H9 (cell line): ENCODE measurements around the gene USP6NL. TPM values are rescaled to one million over a fixed set of nuclear protein-coding genes. Genes with fewer than 3 reads are reported as not detected.

Experiments
- DNase-seq: peaks from one replicate; pipeline ENCODE4 v3.0.0-alpha.2; 2017
- H2AFZ ChIP-seq: one replicate; pipeline ENCODE4 v1.6.1; 2013; ENCODE audit warnings: mild to moderate bottlenecking, low read length, control low read depth, moderate library complexity
- H2AK5ac ChIP-seq: 2 replicates; pipeline ENCODE4 v1.6.1; 2013; ENCODE audit warnings: low read length, control low read depth, mixed read lengths; ENCODE audit not compliant: insufficient read length
- H2BK120ac ChIP-seq: one replicate; pipeline ENCODE4 v1.6.1; 2013; ENCODE audit warnings: low read depth, mild to moderate bottlenecking, low read length, control low read depth, inconsistent platforms; ENCODE audit not compliant: poor library complexity, severe bottlenecking
- H2BK12ac ChIP-seq: 2 replicates; pipeline ENCODE4 v1.6.1; 2013; ENCODE audit warnings: low read length, control low read depth, mixed read lengths, low read depth; ENCODE audit not compliant: insufficient read length
- H2BK15ac ChIP-seq: 2 replicates; pipeline ENCODE4 v1.6.1; 2013; ENCODE audit warnings: low read depth, low read length, control low read depth
- H2BK20ac ChIP-seq: one replicate; pipeline ENCODE4 v1.6.1; 2013; ENCODE audit warnings: low read depth, mild to moderate bottlenecking, low read length, control low read depth, inconsistent platforms; ENCODE audit not compliant: poor library complexity, severe bottlenecking
- H2BK5ac ChIP-seq: 2 replicates; pipeline ENCODE4 v1.6.1; 2013; ENCODE audit warnings: low read length, control low read depth, mixed read lengths; ENCODE audit not compliant: insufficient read length
- H3K14ac ChIP-seq: 2 replicates; pipeline ENCODE4 v1.6.1; 2013; ENCODE audit warnings: low read length, control low read depth; ENCODE audit not compliant: insufficient read depth
- H3K18ac ChIP-seq: 2 replicates; pipeline ENCODE4 v1.6.1; 2013; ENCODE audit warnings: low read depth, mild to moderate bottlenecking, mixed read lengths, low read length, control low read depth; ENCODE audit not compliant: insufficient read length
- H3K23ac ChIP-seq: 2 replicates; pipeline ENCODE4 v1.6.1; 2013; ENCODE audit warnings: low read length, control low read depth, mixed read lengths, low read depth; ENCODE audit not compliant: insufficient read length
- H3K23me2 ChIP-seq: 2 replicates; pipeline ENCODE4 v1.6.1; 2013; ENCODE audit warnings: low read depth, mild to moderate bottlenecking, mixed read lengths, low read length, control low read depth; ENCODE audit not compliant: insufficient read length, poor library complexity, severe bottlenecking
- H3K27ac ChIP-seq: 2 replicates; pipeline ENCODE4 v1.5.1; 2013; ENCODE audit warnings: low read length, control low read depth, mixed read lengths, low read depth; ENCODE audit not compliant: insufficient read length
- H3K27me3 ChIP-seq: 2 replicates; pipeline ENCODE4 v1.6.1; 2013; ENCODE audit warnings: low read length, control low read depth, inconsistent platforms; ENCODE audit not compliant: insufficient read depth
- H3K4ac ChIP-seq: 2 replicates; pipeline ENCODE4 v1.6.1; 2013; ENCODE audit warnings: low read depth, mild to moderate bottlenecking, control low read depth, inconsistent platforms, low read length, moderate library complexity
- H3K4me1 ChIP-seq: 2 replicates; pipeline ENCODE4 v1.6.1; 2013; ENCODE audit warnings: low read length, control low read depth, inconsistent platforms; ENCODE audit not compliant: insufficient read depth
- H3K4me2 ChIP-seq: 2 replicates; pipeline ENCODE4 v1.6.1; 2013; ENCODE audit warnings: low read length, control low read depth, mixed read lengths; ENCODE audit not compliant: insufficient read length, insufficient read depth
- H3K56ac ChIP-seq: 2 replicates; pipeline ENCODE4 v1.6.1; 2013; ENCODE audit warnings: low read depth, mild to moderate bottlenecking, mixed read lengths, low read length, control low read depth; ENCODE audit not compliant: insufficient read length
- H3K79me1 ChIP-seq: 2 replicates; pipeline ENCODE4 v1.6.1; 2013; ENCODE audit warnings: low read depth, mild to moderate bottlenecking, moderate library complexity, low read length, control low read depth, inconsistent platforms; ENCODE audit not compliant: insufficient read depth, poor library complexity, severe bottlenecking
- H3K79me2 ChIP-seq: 2 replicates; pipeline ENCODE4 v1.6.1; 2013; ENCODE audit warnings: low read length, control low read depth, inconsistent platforms; ENCODE audit not compliant: insufficient read depth
- H3K9ac ChIP-seq: 2 replicates; pipeline ENCODE4 v1.6.1; 2013; ENCODE audit warnings: low read length, control low read depth, mixed read lengths; ENCODE audit not compliant: insufficient read length; ENCODE audit errors: extremely low read depth
- H3K9me3 ChIP-seq: one replicate; pipeline ENCODE4 v1.6.1; 2013; ENCODE audit warnings: low read depth, low read length, inconsistent platforms; ENCODE audit not compliant: control insufficient read depth
- H3T11ph ChIP-seq: one replicate; pipeline ENCODE4 v1.6.1; 2013; ENCODE audit warnings: mild to moderate bottlenecking, low read length, control low read depth, inconsistent platforms
- H4K20me1 ChIP-seq: one replicate; pipeline ENCODE4 v1.6.1; 2013; ENCODE audit not compliant: control insufficient read depth, insufficient read length, insufficient read depth
- H4K5ac ChIP-seq: 2 replicates; pipeline ENCODE4 v1.6.1; 2013; ENCODE audit warnings: low read depth, mild to moderate bottlenecking, mixed read lengths, low read length, control low read depth; ENCODE audit not compliant: insufficient read length
- H4K8ac ChIP-seq: replicated peaks from 2 replicates; pipeline ENCODE4 v1.6.1; 2013; ENCODE audit warnings: low read length, control low read depth, mixed read lengths, low read depth; ENCODE audit not compliant: insufficient read length
- H4K91ac ChIP-seq: 2 replicates; pipeline ENCODE4 v1.6.1; 2013; ENCODE audit warnings: low read depth, mild to moderate bottlenecking, moderate library complexity, mixed read lengths, low read length, control low read depth; ENCODE audit not compliant: insufficient read length
- H3K27ac Mint-ChIP-seq, 3 experiments: 2 replicates in 2 of 3; 3 replicates in 1 of 3; pipeline ENCODE4 v1.8.0; 2020 to 2021; ENCODE audit warnings: mixed read lengths in 3 of 3, mild to moderate bottlenecking in 1 of 3, moderate library complexity in 1 of 3
- H3K27me3 Mint-ChIP-seq: 2 replicates; pipeline ENCODE4 v1.8.0; 2021; ENCODE audit warnings: low read depth, mild to moderate bottlenecking, moderate library complexity, mixed read lengths
- H3K36me3 Mint-ChIP-seq, 3 experiments: 2 replicates in 2 of 3; 3 replicates in 1 of 3; pipeline ENCODE4 v1.8.0; 2020 to 2021; ENCODE audit warnings: low read depth in 3 of 3, mixed read lengths in 3 of 3; ENCODE audit not compliant: insufficient read depth in 1 of 3
- H3K4me1 Mint-ChIP-seq, 2 experiments: 2 replicates each; pipeline ENCODE4 v1.8.0; 2020; ENCODE audit warnings: mixed read lengths in 2 of 2
- H3K4me3 Mint-ChIP-seq, 2 experiments: 2 replicates in 1 of 2; 3 replicates in 1 of 2; pipeline ENCODE4 v1.8.0; 2020 to 2021; ENCODE audit warnings: mild to moderate bottlenecking in 2 of 2, mixed read lengths in 2 of 2, moderate library complexity in 1 of 2
- H3K9me3 Mint-ChIP-seq, 2 experiments: 2 replicates in 1 of 2; 3 replicates in 1 of 2; pipeline ENCODE4 v1.8.0; 2020; ENCODE audit warnings: mild to moderate bottlenecking in 2 of 2, mixed read lengths in 2 of 2, moderate library complexity in 1 of 2
- WGBS: extraction: QIAGEN DNeasy Blood & Tissue Kit; methylation state at CpG from one replicate; pipeline ENCODE4 v1.1.7; 2013; ENCODE audit warnings: missing lambda C conversion rate, low lambda C conversion rate, mixed read lengths; ENCODE audit not compliant: insufficient read length; ENCODE audit errors: extremely low coverage; 5-methylcytosine and 5-hydroxymethylcytosine counted together
- total RNA-seq: library from RNA; stranded (reverse); gene quantifications from 2 replicates; pipeline ENCODE4 v1.2.1, GENCODE V29; 2021
- TF ChIP-seq, protein P1 (sequence below): fragments of 200-600 bp; sonication (generic); conservative IDR thresholded peaks from 3 replicates; pipeline ENCODE4 v1.8.0; 2021; ENCODE audit warnings: antibody characterized with exemption, mild to moderate bottlenecking

The USP6NL gene
- total RNA-seq, 1 experiment from 2014 or later: 28.3 TPM

DNA sequence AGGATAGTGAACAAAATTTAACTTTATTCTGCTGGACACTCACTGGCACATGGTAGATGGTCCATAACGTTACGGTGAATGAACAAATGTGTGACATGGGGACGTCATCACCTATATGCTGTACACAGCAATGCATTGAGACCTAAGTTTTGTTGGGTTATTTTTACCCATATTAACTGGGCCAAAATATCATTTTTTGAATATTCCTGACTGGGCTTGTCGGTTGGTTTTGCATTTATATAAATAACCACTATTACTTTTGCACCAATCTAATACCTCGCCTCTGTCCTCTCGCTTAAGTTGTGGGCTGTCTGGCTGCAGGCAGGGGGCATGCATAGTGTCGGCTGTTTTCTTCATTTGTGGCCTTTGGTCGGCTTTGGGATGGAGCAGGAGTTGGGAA lies 161.7 kb downstream of the USP6NL start:
- H3K4me1 Mint-ChIP-seq: peaks cover 18 to 23% of the 10 kb centered on the region in 2 experiments
- no peaks in the 10 kb centered on the region; the same call in 1 of the 2 replicates for H3K4me1 ChIP-seq
- no peak overlapping the region for H3K4me2 ChIP-seq
- H2BK120ac ChIP-seq: no peak overlapping the region
- no peak overlapping the region for H4K5ac ChIP-seq
- H3K14ac ChIP-seq: no peak overlapping the region
- no peak overlapping the region for H2BK5ac ChIP-seq
- no peak overlapping the region for H4K91ac ChIP-seq
- no peaks in the 10 kb centered on the region for H3K79me1 ChIP-seq
- no peak overlapping the region for H2AK5ac ChIP-seq
- peaks cover 5% of the 10 kb centered on the region for H3K27me3 Mint-ChIP-seq
- no peaks in the 10 kb centered on the region for H3K9me3 Mint-ChIP-seq
- no peak overlapping the region for H3K9ac ChIP-seq
- no peaks in the 10 kb centered on the region for H3K23me2 ChIP-seq
- no peaks in the 10 kb centered on the region for H3K79me2 ChIP-seq
- no peak overlapping the region for H3K18ac ChIP-seq
- no peaks in the 10 kb centered on the region for H3K9me3 ChIP-seq
- no peak overlapping the region for H2BK20ac ChIP-seq
- no peak overlapping the region for H4K8ac ChIP-seq
- H4K20me1 ChIP-seq: peaks cover 2% of the 10 kb centered on the region
- H2BK12ac ChIP-seq: no peak overlapping the region
- H2BK15ac ChIP-seq: no peak overlapping the region
- H2AFZ ChIP-seq: no peak overlapping the region
- no peak overlapping the region for H3K4ac ChIP-seq
- H3K27ac ChIP-seq: no peak overlapping the region
- peak overlapping the region in 1 of 3 experiments; percentile 13; a peak in 1 of 7 replicates for H3K27ac Mint-ChIP-seq
- DNase-seq: peak; percentile 19
- no peak overlapping the region for H3K56ac ChIP-seq
- H3K4me3 Mint-ChIP-seq: no peak overlapping the region
- H3K27me3 ChIP-seq: no peaks in the 10 kb centered on the region
- TF ChIP-seq, protein P1, sequence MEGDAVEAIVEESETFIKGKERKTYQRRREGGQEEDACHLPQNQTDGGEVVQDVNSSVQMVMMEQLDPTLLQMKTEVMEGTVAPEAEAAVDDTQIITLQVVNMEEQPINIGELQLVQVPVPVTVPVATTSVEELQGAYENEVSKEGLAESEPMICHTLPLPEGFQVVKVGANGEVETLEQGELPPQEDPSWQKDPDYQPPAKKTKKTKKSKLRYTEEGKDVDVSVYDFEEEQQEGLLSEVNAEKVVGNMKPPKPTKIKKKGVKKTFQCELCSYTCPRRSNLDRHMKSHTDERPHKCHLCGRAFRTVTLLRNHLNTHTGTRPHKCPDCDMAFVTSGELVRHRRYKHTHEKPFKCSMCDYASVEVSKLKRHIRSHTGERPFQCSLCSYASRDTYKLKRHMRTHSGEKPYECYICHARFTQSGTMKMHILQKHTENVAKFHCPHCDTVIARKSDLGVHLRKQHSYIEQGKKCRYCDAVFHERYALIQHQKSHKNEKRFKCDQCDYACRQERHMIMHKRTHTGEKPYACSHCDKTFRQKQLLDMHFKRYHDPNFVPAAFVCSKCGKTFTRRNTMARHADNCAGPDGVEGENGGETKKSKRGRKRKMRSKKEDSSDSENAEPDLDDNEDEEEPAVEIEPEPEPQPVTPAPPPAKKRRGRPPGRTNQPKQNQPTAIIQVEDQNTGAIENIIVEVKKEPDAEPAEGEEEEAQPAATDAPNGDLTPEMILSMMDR: no peak
- no peak overlapping the region for H3K23ac ChIP-seq
- no peak overlapping the region for H3T11ph ChIP-seq
- H3K36me3 Mint-ChIP-seq: peaks cover 0 to 5% (median 1%) of the 10 kb centered on the region in 3 experiments; a peak in 2 of 7 replicates
- WGBS: no CpG with 5 or more reads among the region's 8 CpGs
